MCF 10A (cell line): Measurements from ENCODE around the gene IQCB1. TPM values are rescaled to one million over a fixed set of nuclear protein-coding genes. Genes with fewer than 3 reads are reported as not detected.
"Not testable (repeated sequence)": the region's sequence is repeated elsewhere in the genome, so short reads cannot be mapped to it uniquely, and the experiment has no call there.

Experiments used
- BruUV-seq: library from RNA; stranded (reverse); fragments of 400-500 nt; replicated peaks from 2 replicates; lab custom pipeline; 2021; lab: Mats Ljungman, UMichigan
- CTCF ChIA-PET: fragments of 300-600 bp; sonication (Branson Sonifier 250); formaldehyde crosslinking; extraction: SDS; loops from one replicate; lab custom pipeline; 2021; ENCODE audit warnings: antibody characterized with exemption, inconsistent platforms; lab: Yijun Ruan, JAX
- POLR2A ChIA-PET: fragments of 300-600, 350-650 bp; sonication (Branson Sonifier 250); formaldehyde crosslinking; extraction: SDS; loops from one replicate; lab custom pipeline; 2020; ENCODE audit warnings: antibody characterized with exemption, inconsistent platforms; lab: Yijun Ruan, JAX
- DNase-seq: peaks from one replicate; pipeline ENCODE4 v3.0.0-alpha.2; 2018; ENCODE audit not compliant: unreplicated experiment
- H3K27ac Mint-ChIP-seq: one replicate; pipeline ENCODE4 v1.8.0; 2022; ENCODE audit warnings: mild to moderate bottlenecking, low read depth, mixed read lengths; ENCODE audit not compliant: unreplicated experiment
- H3K27me3 Mint-ChIP-seq: one replicate; pipeline ENCODE4 v1.8.0; 2022; ENCODE audit warnings: mixed read lengths; ENCODE audit not compliant: insufficient read depth, unreplicated experiment
- H3K36me3 Mint-ChIP-seq: one replicate; pipeline ENCODE4 v1.8.0; 2022; ENCODE audit warnings: mild to moderate bottlenecking, moderate library complexity, mixed read lengths; ENCODE audit not compliant: insufficient read depth, unreplicated experiment
- H3K4me1 Mint-ChIP-seq: one replicate; pipeline ENCODE4 v1.8.0; 2022; ENCODE audit warnings: mixed read lengths; ENCODE audit not compliant: insufficient read depth, unreplicated experiment
- H3K4me3 Mint-ChIP-seq: one replicate; pipeline ENCODE4 v1.8.0; 2022; ENCODE audit warnings: mild to moderate bottlenecking, moderate library complexity, mixed read lengths; ENCODE audit not compliant: unreplicated experiment
- H3K9me3 Mint-ChIP-seq: one replicate; pipeline ENCODE4 v1.8.0; 2022; ENCODE audit warnings: mixed read lengths; ENCODE audit not compliant: unreplicated experiment
- intact Hi-C: fragments of 100-400 bp; cut with micrococcal nuclease; formaldehyde crosslinking; loops from 2 replicates; pipeline ENCODE4 v1.14.1; 2022
- total RNA-seq: library from RNA; stranded (reverse); gene quantifications from 2 replicates; pipeline ENCODE4 v1.2.3, GENCODE V29; 2022
- TF ChIP-seq, protein P1 (sequence below): fragments of 200-600 bp; IDR thresholded peaks from one replicate; pipeline ENCODE4 v1.8.0; 2022; ENCODE audit warnings: antibody characterized with exemption, mild to moderate bottlenecking; ENCODE audit not compliant: unreplicated experiment

IQCB1 gene
- total RNA-seq, 1 experiment from 2014 or later = 33.5 TPM

DNA sequence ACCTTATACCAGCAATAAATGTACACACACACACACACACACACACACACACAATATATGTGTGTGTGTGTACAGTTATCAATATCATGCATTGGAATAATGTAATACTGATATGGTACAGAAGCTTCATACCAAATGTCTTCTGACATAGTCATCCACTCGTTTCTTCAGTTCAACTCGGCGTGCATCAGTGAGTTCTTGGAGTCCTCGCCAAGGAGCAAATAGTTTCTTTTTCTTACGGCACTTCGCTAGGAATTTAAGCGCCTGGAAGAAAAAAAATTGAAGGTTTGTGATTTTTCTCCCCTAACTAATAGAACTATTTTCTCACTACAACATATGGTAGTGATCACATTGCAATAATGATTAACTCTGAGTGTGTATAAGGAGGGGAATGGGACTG is 53.2 kb downstream of the IQCB1 start:
- no peak overlapping the region for H3K27ac Mint-ChIP-seq
- no peak overlapping the region for H3K4me3 Mint-ChIP-seq
- no TSS peak for BruUV-seq
- no peaks in the 10 kb centered on the region for H3K27me3 Mint-ChIP-seq
- ChIA-PET CTCF (no interaction called here), POLR2A (no interaction called here)
- intact Hi-C loops = no loop called here
- TF ChIP-seq, protein P1, sequence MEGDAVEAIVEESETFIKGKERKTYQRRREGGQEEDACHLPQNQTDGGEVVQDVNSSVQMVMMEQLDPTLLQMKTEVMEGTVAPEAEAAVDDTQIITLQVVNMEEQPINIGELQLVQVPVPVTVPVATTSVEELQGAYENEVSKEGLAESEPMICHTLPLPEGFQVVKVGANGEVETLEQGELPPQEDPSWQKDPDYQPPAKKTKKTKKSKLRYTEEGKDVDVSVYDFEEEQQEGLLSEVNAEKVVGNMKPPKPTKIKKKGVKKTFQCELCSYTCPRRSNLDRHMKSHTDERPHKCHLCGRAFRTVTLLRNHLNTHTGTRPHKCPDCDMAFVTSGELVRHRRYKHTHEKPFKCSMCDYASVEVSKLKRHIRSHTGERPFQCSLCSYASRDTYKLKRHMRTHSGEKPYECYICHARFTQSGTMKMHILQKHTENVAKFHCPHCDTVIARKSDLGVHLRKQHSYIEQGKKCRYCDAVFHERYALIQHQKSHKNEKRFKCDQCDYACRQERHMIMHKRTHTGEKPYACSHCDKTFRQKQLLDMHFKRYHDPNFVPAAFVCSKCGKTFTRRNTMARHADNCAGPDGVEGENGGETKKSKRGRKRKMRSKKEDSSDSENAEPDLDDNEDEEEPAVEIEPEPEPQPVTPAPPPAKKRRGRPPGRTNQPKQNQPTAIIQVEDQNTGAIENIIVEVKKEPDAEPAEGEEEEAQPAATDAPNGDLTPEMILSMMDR = no peak
- no peak for DNase-seq
- H3K9me3 Mint-ChIP-seq = no peaks in the 10 kb centered on the region
- H3K36me3 Mint-ChIP-seq = peaks cover 78% of the 10 kb centered on the region
- H3K4me1 Mint-ChIP-seq = no peaks in the 10 kb centered on the region

DNA sequence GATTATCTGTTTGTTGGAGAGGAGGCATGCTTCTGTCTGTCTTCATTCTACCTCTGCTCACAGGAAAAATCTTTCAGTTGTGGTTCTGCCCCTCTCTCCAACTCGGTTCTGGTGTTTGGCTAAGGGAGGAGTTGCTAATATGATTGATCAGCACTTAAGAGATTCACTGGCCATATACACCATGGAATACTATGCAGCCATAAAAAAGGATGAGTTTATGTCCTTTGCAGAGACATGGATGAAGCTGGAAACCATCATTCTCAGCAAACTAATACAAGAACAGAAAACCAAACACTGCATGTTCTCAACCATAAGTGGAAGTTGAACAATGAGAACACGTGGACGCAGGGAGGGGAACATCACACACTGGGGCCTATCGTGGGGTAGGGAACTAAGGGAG is 59.8 kb downstream of the IQCB1 start:
- H3K4me1 Mint-ChIP-seq, H3K9me3 Mint-ChIP-seq, BruUV-seq, DNase-seq, intact Hi-C loops, H3K27me3 Mint-ChIP-seq, POLR2A ChIA-PET, H3K27ac Mint-ChIP-seq, H3K4me3 Mint-ChIP-seq: not testable (repeated sequence)
- H3K36me3 Mint-ChIP-seq = peaks cover 92% of the 10 kb centered on the region
- CTCF ChIA-PET = interaction anchor here (0.6 kb wide), 1 partner anchor 254 kb away, joined by 3 read pairs; no protein-coding TSS in a partner anchor

DNA sequence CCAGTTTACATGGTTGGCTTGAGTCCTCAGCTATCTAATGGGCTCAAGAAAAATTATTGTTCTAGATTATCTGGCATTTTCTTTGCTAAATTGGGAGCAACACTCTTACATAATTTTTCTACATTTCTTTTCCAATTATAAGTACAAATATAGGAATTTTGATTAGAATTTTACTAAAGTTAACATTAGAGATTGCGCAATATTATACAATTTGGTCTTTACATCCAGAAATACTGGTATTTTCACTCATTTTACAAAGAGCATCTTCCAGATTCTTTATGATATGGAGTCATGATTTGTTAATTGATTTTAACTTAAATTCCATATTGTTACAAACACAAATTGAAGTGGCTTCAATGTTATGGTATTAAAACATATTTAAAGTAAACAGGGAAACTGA is 65.6 kb downstream of the IQCB1 start:
- Mint-ChIP-seq H3K4me1 (no peaks in the 10 kb centered on the region), H3K4me3 (no peak overlapping the region), H3K9me3 (no peaks in the 10 kb centered on the region), H3K27ac (no peak overlapping the region), H3K27me3 (no peaks in the 10 kb centered on the region), H3K36me3 (peaks cover 57% of the 10 kb centered on the region)
- POLR2A ChIA-PET = no interaction called here
- no TSS peak for BruUV-seq
- no peak for DNase-seq
- TF ChIP-seq, protein P1 = no peak
- intact Hi-C loops = no loop called here
- CTCF ChIA-PET = no interaction called here

DNA sequence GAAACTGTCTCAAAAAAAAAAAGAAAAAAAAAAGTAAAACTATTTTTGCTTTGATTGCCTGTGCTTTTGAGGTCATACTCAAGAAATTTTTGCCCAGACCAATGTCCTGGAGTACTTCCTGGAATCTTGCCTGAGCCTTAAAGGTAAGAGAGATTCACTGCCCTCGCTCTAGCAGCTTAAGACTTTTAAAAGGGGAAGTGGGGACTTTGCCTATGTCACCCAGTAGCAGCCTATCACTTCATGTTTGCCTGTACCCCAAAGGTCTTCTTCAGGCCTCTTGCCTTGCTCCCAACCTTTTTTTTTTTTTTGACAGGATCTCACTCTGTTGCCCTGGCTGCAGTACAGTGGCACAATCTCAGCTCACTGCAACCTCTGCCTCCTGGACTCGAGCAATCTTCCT is 66.4 kb downstream of the IQCB1 start:
- Mint-ChIP-seq H3K4me1 (no peaks in the 10 kb centered on the region), H3K9me3 (no peaks in the 10 kb centered on the region), H3K27ac (no peak overlapping the region), H3K36me3 (peaks cover 49% of the 10 kb centered on the region), H3K27me3 (no peaks in the 10 kb centered on the region), H3K4me3 (no peak overlapping the region)
- BruUV-seq = no TSS peak
- intact Hi-C loops = no loop called here
- CTCF ChIA-PET = interaction anchor here (0.7 kb wide), 2 partner anchors 490 to 806 kb away, joined by 3 to 4 read pairs; no protein-coding TSS in a partner anchor
- no peak for DNase-seq
- POLR2A ChIA-PET = interaction anchor here (0.6 kb wide), 1 partner anchor 131 kb away, joined by 3 read pairs; no protein-coding TSS in a partner anchor
- TF ChIP-seq, protein P1 = no peak
